K562 (cell line): ENCODE measurements around the gene POLR3K. TPM values are rescaled to one million over a fixed set of nuclear protein-coding genes. Genes with fewer than 3 reads are reported as not detected.

Experiments used
- ASH1L ChIP-seq: fragments of 450-650 bp; IDR thresholded peaks from 2 replicates; pipeline ENCODE4 v1.6.1; 2018; ENCODE audit warnings: borderline replicate concordance, mild to moderate bottlenecking, low read depth; ENCODE audit not compliant: partially characterized antibody
- BACH1 ChIP-seq: fragments of 200-800 bp; sonication (Bioruptor generic); IDR thresholded peaks from 2 replicates; pipeline ENCODE4 v1.6.1; 2016; ENCODE audit warnings: missing genetic modification characterization, missing compliant biosample characterization
- CBFA2T3 ChIP-seq: fragments of 450-650 bp; IDR thresholded peaks from 2 replicates; pipeline ENCODE4 v1.6.1; 2017
- CBX1 ChIP-seq: sonication (generic); IDR thresholded peaks from 2 replicates; pipeline ENCODE4 v1.6.1; 2016; ENCODE audit warnings: antibody characterized with exemption, low read depth, mild to moderate bottlenecking
- DPF2 ChIP-seq: fragments of 450-650 bp; IDR thresholded peaks from 2 replicates; pipeline ENCODE4 v1.6.1; 2016
- ELF4 ChIP-seq: fragments of 450-650 bp; formaldehyde crosslinking; IDR thresholded peaks from 2 replicates; pipeline ENCODE4 v1.4.0; 2022; ENCODE audit warnings: missing genetic modification characterization
- HNRNPH1 ChIP-seq: fragments of 200-400 bp; formaldehyde crosslinking; optimal IDR thresholded peaks from 2 replicates; pipeline ENCODE3; 2017; ENCODE audit warnings: low read depth, mild to moderate bottlenecking, low read length, moderate library complexity
- HNRNPK ChIP-seq: fragments of 200-400 bp; formaldehyde crosslinking; IDR thresholded peaks from one replicate; pipeline ENCODE4 v1.6.1; 2018; ENCODE audit warnings: mild to moderate bottlenecking, low read depth, low read length; ENCODE audit not compliant: poor library complexity, severe bottlenecking
- KDM2B ChIP-seq: fragments of 250-450 bp; sonication (Bioruptor Pico); IDR thresholded peaks from 2 replicates; pipeline ENCODE4 v1.8.0; 2021; ENCODE audit warnings: mild to moderate bottlenecking, moderate library complexity
- NCOA2 ChIP-seq, 2 experiments: fragments of 450-650 bp; IDR thresholded peaks; 2 replicates each; pipeline ENCODE4 v1.6.1; 2018; ENCODE audit warnings: mild to moderate bottlenecking in 2 of 2, moderate library complexity in 1 of 2; ENCODE audit not compliant: partially characterized antibody in 2 of 2
- POLR2B ChIP-seq: fragments of 450-650 bp; IDR thresholded peaks from 2 replicates; pipeline ENCODE4 v1.6.1; 2018; ENCODE audit warnings: low read depth; ENCODE audit not compliant: partially characterized antibody
- POLR2H ChIP-seq: IDR thresholded peaks from 2 replicates; pipeline ENCODE4 v1.6.1; 2016; ENCODE audit warnings: missing genetic modification characterization, low read depth, mild to moderate bottlenecking, control low read depth, missing compliant biosample characterization, moderate library complexity
- PTTG1 ChIP-seq: fragments of 450-650 bp; IDR thresholded peaks from 2 replicates; pipeline ENCODE4 v1.6.1; 2016; ENCODE audit warnings: low read depth, mild to moderate bottlenecking, missing genetic modification characterization, missing compliant biosample characterization
- SMAD3 ChIP-seq: fragments of 450-650 bp; formaldehyde crosslinking; conservative IDR thresholded peaks from 2 replicates; pipeline ENCODE4 v1.4.0; 2020; ENCODE audit warnings: mild to moderate bottlenecking
- SNRNP70 ChIP-seq: fragments of 200-400 bp; formaldehyde crosslinking; optimal IDR thresholded peaks from 2 replicates; pipeline ENCODE3; 2017; ENCODE audit warnings: low read depth, low read length
- SREBF1 ChIP-seq: fragments of 150-350 bp; IDR thresholded peaks from 2 replicates; pipeline ENCODE4 v1.6.1; 2014; ENCODE audit warnings: antibody characterized with exemption, low read depth, low read length, borderline replicate concordance
- SRSF3 ChIP-seq: fragments of 200-400 bp; formaldehyde crosslinking; IDR thresholded peaks from 2 replicates; pipeline ENCODE4 v1.6.1; 2016; ENCODE audit warnings: mild to moderate bottlenecking, low read length, moderate library complexity; ENCODE audit not compliant: insufficient read depth
- TCF7L2 ChIP-seq: fragments of 150-350 bp; IDR thresholded peaks from 2 replicates; pipeline ENCODE4 v1.6.1; 2016; ENCODE audit warnings: low read depth, mild to moderate bottlenecking, low read length, moderate library complexity
- USF1 ChIP-seq: sonication (generic); formaldehyde crosslinking; IDR thresholded peaks from 2 replicates; pipeline ENCODE4 v1.9.0; 2022; ENCODE audit warnings: mild to moderate bottlenecking, missing genetic modification reagents
- ZBTB17 ChIP-seq: fragments of 450-650 bp; formaldehyde crosslinking; IDR thresholded peaks from 2 replicates; pipeline ENCODE4 v1.4.0; 2020; ENCODE audit warnings: mild to moderate bottlenecking
- ZBTB43 ChIP-seq: sonication (generic); formaldehyde crosslinking; IDR thresholded peaks from 2 replicates; pipeline ENCODE4 v1.8.0; 2023; ENCODE audit warnings: mild to moderate bottlenecking, missing genetic modification reagents
- ZNF197 ChIP-seq: fragments of 200-800 bp; sonication (Bioruptor generic); IDR thresholded peaks from 2 replicates; pipeline ENCODE4 v1.6.1; 2016; ENCODE audit warnings: low read depth, missing genetic modification characterization, missing compliant biosample characterization
- ZNF253 ChIP-seq: fragments of 250-450 bp; sonication (Bioruptor Pico); conservative IDR thresholded peaks from 2 replicates; pipeline ENCODE4 v1.6.1; 2021; ENCODE audit warnings: mild to moderate bottlenecking
- polyA plus RNA-seq, 8 experiments: library from polyadenylated mRNA; depleted of rRNA in 4 of 8; stranded (reverse) in 5 of 8; unstranded in 3 of 8; fragments of >200 nt; fragmentation: Nextera tagmentation in 2 of 8; fragmentation: Illumina TruSeq in 1 of 8; extraction: Ambion mirVana in 2 of 8; extraction: Trizol in 1 of 8; gene quantifications; 2 replicates each; pipeline versions ENCODE4 v1.2.1 to v1.2.3, GENCODE V29; 2011 to 2014; ENCODE audit warnings: inconsistent platforms in 1 of 8, missing spikeins in 1 of 8
- total RNA-seq, 7 experiments: library from RNA; depleted of rRNA in 6 of 7; stranded (reverse); fragments of >200 nt in 6 of 7; fragmentation: Illumina TruSeq in 2 of 7; extraction: Trizol in 2 of 7; gene quantifications; 2 replicates each; pipeline versions ENCODE4 v1.2.1 to v1.2.3, GENCODE V29; 2011 to 2021; ENCODE audit warnings: low replicate concordance in 1 of 7
- TF ChIP-seq, protein P1 (sequence below): fragments of 250-450 bp; sonication (Bioruptor Pico); IDR thresholded peaks from 2 replicates; pipeline ENCODE4 v1.4.0; 2020; ENCODE audit warnings: mild to moderate bottlenecking
- TF ChIP-seq, protein P2 (sequence below), 2 experiments: fragments of 250-450 bp in 1 of 2; fragments of 450-650 bp in 1 of 2; sonication (Bioruptor Pico) in 1 of 2; IDR thresholded peaks; 2 replicates each; pipeline versions ENCODE4 v1.6.1 to v1.8.0; 2016 to 2021; ENCODE audit warnings: mild to moderate bottlenecking in 2 of 2, moderate library complexity in 2 of 2, missing compliant biosample characterization in 1 of 2, missing genetic modification characterization in 1 of 2

Gene POLR3K
- total and polyA plus RNA-seq, 9 of the 15 experiments (the other 6 are each of a cell fraction or from before 2014, with no cell fraction given) = 42.1 to 315 (median 86.7) TPM

GRCh38 chr16:53346-54236 is at the start of gene POLR3K, which contains the start of gene SNRNP25 (continued):
- TF ChIP-seq, protein P1, sequence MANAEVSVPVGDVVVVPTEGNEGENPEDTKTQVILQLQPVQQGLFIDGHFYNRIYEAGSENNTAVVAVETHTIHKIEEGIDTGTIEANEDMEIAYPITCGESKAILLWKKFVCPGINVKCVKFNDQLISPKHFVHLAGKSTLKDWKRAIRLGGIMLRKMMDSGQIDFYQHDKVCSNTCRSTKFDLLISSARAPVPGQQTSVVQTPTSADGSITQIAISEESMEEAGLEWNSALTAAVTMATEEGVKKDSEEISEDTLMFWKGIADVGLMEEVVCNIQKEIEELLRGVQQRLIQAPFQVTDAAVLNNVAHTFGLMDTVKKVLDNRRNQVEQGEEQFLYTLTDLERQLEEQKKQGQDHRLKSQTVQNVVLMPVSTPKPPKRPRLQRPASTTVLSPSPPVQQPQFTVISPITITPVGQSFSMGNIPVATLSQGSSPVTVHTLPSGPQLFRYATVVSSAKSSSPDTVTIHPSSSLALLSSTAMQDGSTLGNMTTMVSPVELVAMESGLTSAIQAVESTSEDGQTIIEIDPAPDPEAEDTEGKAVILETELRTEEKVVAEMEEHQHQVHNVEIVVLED (CRISPR knock-in tag) = no peak; the same call in 1 of the 2 replicates
- TF ChIP-seq SRSF3 (no peak), BACH1 (tag) (no peak), HNRNPH1 (no peak), ZBTB17 (no peak), TCF7L2 (no peak), POLR2H (no peak; the same call in 1 of the 2 replicates), ELF4 (no peak), SNRNP70 (no peak), KDM2B (CRISPR knock-in tag) (no peak), ZBTB43 (CRISPR knock-in tag) (no peak), ZNF253 (CRISPR knock-in tag) (no peak), PTTG1 (tag) (no peak), SREBF1 (no peak), NCOA2 (IDR thresholded peaks at IDR 0.05; ENCODE audit: partially characterized antibody in 2 of 2) (no peak), HNRNPK (no peak), CBX1 (no peak), ASH1L (peak; percentile 89), ZNF197 (CRISPR knock-in tag) (no peak), POLR2B (peak; percentile 48), USF1 (peak; percentile 54), DPF2 (no peak), SMAD3 (CRISPR knock-in tag) (no peak), CBFA2T3 (no peak)
- TF ChIP-seq, protein P2, sequence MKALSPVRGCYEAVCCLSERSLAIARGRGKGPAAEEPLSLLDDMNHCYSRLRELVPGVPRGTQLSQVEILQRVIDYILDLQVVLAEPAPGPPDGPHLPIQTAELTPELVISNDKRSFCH (CRISPR knock-in tag; IDR thresholded peaks at IDR 0.05) = no peak
- TF ChIP-seq, protein P2 (tag; IDR thresholded peaks at IDR 0.05) = no peak
